ENCODE data around the gene ZBED5.

DNA sequence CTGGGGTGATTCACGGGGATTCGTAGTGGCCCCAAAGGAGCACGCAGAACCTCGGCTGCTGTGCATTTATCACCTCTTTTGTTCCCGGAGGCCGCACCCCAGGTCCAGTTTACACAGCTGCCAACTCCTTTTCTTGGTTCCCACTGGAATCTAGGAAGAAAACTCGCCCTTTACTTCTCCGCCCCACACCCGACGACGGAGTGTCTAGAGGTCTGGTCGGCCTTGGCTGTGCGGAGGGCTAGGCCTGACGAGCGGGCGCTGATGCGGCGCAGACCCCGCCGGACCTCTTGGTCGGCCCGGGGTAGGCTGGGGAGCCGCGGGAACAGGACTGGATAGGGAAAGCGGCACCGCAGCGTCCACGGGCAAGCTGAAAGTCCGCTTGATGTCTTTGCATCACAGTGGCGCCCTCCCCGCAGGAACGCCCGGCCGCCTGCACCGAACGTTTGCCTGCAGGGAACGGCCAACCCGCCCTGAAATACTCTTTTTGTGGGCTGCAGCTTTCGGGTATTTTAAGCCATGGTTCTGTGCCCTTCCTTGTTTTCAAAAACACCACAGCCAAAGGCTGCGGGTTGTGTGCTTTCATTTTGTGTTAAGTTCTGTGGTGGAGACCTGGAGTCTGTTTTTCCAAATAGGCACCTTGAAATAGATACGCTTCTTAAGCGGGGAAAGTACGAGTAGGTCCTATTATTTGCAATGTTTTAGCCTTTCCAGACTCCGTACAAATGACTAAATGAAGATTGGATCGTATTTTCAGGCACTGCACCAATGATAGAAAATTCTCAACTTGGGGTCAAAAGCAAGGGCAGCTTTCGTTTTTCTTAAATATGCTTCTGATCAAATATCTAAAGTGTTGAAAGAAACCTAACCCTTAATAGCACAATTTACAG lies 829 bp upstream of the ZBED5 start:
- no peak for TF ChIP-seq EZH2phosphoT487 (IDR thresholded peaks at IDR 0.05; ENCODE audit: borderline replicate concordance, low read length)
- TF ChIP-seq, protein P1, sequence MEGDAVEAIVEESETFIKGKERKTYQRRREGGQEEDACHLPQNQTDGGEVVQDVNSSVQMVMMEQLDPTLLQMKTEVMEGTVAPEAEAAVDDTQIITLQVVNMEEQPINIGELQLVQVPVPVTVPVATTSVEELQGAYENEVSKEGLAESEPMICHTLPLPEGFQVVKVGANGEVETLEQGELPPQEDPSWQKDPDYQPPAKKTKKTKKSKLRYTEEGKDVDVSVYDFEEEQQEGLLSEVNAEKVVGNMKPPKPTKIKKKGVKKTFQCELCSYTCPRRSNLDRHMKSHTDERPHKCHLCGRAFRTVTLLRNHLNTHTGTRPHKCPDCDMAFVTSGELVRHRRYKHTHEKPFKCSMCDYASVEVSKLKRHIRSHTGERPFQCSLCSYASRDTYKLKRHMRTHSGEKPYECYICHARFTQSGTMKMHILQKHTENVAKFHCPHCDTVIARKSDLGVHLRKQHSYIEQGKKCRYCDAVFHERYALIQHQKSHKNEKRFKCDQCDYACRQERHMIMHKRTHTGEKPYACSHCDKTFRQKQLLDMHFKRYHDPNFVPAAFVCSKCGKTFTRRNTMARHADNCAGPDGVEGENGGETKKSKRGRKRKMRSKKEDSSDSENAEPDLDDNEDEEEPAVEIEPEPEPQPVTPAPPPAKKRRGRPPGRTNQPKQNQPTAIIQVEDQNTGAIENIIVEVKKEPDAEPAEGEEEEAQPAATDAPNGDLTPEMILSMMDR (conservative IDR thresholded peaks at IDR 0.05; ENCODE audit: low read depth, low read length) = no peak
